Liver (tissue), 9 donors: ENCODE data around the gene FSIP1. TPM values are rescaled to one million over a fixed set of nuclear protein-coding genes. Genes with fewer than 3 reads are reported as not detected.

Source experiments
- DNase-seq: peaks from one replicate; pipeline ENCODE4 v3.0.0-alpha.2; 2017; ENCODE audit warnings: low spot score
- H3K27ac ChIP-seq, 2 donors: one replicate each; pipeline ENCODE4 v1.7.0; 2013; ENCODE audit warnings: inconsistent platforms in 2 of 2, low read length in 2 of 2, control low read depth in 1 of 2, low read depth in 1 of 2, mild to moderate bottlenecking in 1 of 2
- H3K27me3 ChIP-seq, 4 donors: one replicate each; pipeline versions ENCODE4 v1.6.1 to v1.7.0; 2013; ENCODE audit warnings: low read length in 3 of 4, inconsistent platforms in 1 of 4, mild to moderate bottlenecking in 1 of 4, moderate library complexity in 1 of 4; ENCODE audit not compliant: control insufficient read depth in 4 of 4, insufficient read depth in 4 of 4
- H3K36me3 ChIP-seq, 4 donors: one replicate each; pipeline versions ENCODE4 v1.6.1 to v1.7.0; 2013; ENCODE audit warnings: low read length in 3 of 4, mild to moderate bottlenecking in 3 of 4, low read depth in 1 of 4, moderate library complexity in 1 of 4; ENCODE audit not compliant: control insufficient read depth in 4 of 4, insufficient read depth in 3 of 4
- H3K4me1 ChIP-seq, 4 donors: one replicate each; pipeline versions ENCODE4 v1.6.1 to v1.7.0; 2013; ENCODE audit warnings: low read length in 3 of 4, mild to moderate bottlenecking in 3 of 4, moderate library complexity in 1 of 4; ENCODE audit not compliant: control insufficient read depth in 4 of 4, insufficient read depth in 4 of 4
- H3K4me3 ChIP-seq, 3 donors: one replicate each; pipeline versions ENCODE4 v1.6.1 to v1.7.0; 2013; ENCODE audit warnings: low read length in 3 of 3, control low read depth in 1 of 3, low read depth in 1 of 3, mild to moderate bottlenecking in 1 of 3
- H3K9ac ChIP-seq, 2 donors: one replicate each; pipeline ENCODE4 v1.7.0; 2013; ENCODE audit warnings: low read length in 2 of 2, mild to moderate bottlenecking in 2 of 2, moderate library complexity in 2 of 2, control low read depth in 1 of 2, low read depth in 1 of 2
- H3K9me3 ChIP-seq, 4 donors: one replicate each; pipeline versions ENCODE4 v1.6.1 to v1.7.0; 2013; ENCODE audit warnings: low read length in 3 of 4; ENCODE audit not compliant: control insufficient read depth in 4 of 4
- ATF3 ChIP-seq: IDR thresholded peaks from 2 replicates; pipeline ENCODE4 v1.6.1; 2016; ENCODE audit warnings: antibody characterized with exemption
- CTCF ChIP-seq: fragments of 150-350 bp; IDR thresholded peaks from 2 replicates; pipeline ENCODE4 v1.5.1; 2017; ENCODE audit warnings: improper control_type of control experiment, low read depth, low read length; ENCODE audit not compliant: missing input control
- EGR1 ChIP-seq, 2 donors: IDR thresholded peaks; 2 replicates each; pipeline ENCODE4 v1.6.1; 2016 to 2018; ENCODE audit warnings: antibody characterized with exemption in 2 of 2, low read depth in 2 of 2
- FOXA1 ChIP-seq: IDR thresholded peaks from 2 replicates; pipeline ENCODE4 v1.6.1; 2016; ENCODE audit warnings: antibody characterized with exemption
- FOXA2 ChIP-seq: IDR thresholded peaks from 2 replicates; pipeline ENCODE4 v1.6.1; 2016; ENCODE audit warnings: antibody characterized with exemption
- GABPA ChIP-seq, 2 donors: IDR thresholded peaks in 1 of 2; conservative IDR thresholded peaks in 1 of 2; 2 replicates each; pipeline ENCODE4 v1.6.1; 2016; ENCODE audit warnings: antibody characterized with exemption in 2 of 2, mild to moderate bottlenecking in 1 of 2, moderate library complexity in 1 of 2
- HNF4A ChIP-seq, 2 donors: conservative IDR thresholded peaks; 2 replicates each; pipeline ENCODE4 v1.6.1; 2016; ENCODE audit warnings: antibody characterized with exemption in 2 of 2, mild to moderate bottlenecking in 2 of 2
- JUND ChIP-seq, 2 donors: IDR thresholded peaks; 2 replicates each; pipeline ENCODE4 v1.6.1; 2016; ENCODE audit warnings: antibody characterized with exemption in 2 of 2
- MAX ChIP-seq: IDR thresholded peaks from 2 replicates; pipeline ENCODE4 v1.6.1; 2016; ENCODE audit warnings: antibody characterized with exemption
- RAD21 ChIP-seq, 2 donors: IDR thresholded peaks; 2 replicates each; pipeline ENCODE4 v1.6.1; 2016; ENCODE audit warnings: antibody characterized with exemption in 2 of 2, mild to moderate bottlenecking in 2 of 2
- RXRA ChIP-seq, 2 donors: IDR thresholded peaks; 2 replicates each; pipeline ENCODE4 v1.6.1; 2017 to 2018; ENCODE audit warnings: antibody characterized with exemption in 2 of 2, mild to moderate bottlenecking in 1 of 2
- SP1 ChIP-seq: IDR thresholded peaks from 2 replicates; pipeline ENCODE4 v1.6.1; 2018; ENCODE audit warnings: antibody characterized with exemption, mild to moderate bottlenecking
- TAF1 ChIP-seq: conservative IDR thresholded peaks from 2 replicates; pipeline ENCODE4 v1.6.1; 2016; ENCODE audit warnings: antibody characterized with exemption, mild to moderate bottlenecking
- ZBTB33 ChIP-seq: IDR thresholded peaks from 2 replicates; pipeline ENCODE4 v1.6.1; 2016; ENCODE audit warnings: antibody characterized with exemption
- WGBS: extraction: QIAGEN DNeasy Blood & Tissue Kit; methylation state at CpG from one replicate; pipeline ENCODE4 v1.1.7; 2013; 5-methylcytosine and 5-hydroxymethylcytosine counted together
- polyA plus RNA-seq, 2 donors: library from polyadenylated mRNA; stranded (reverse) in 1 of 2; unstranded in 1 of 2; fragments of 200-250 nt in 1 of 2; fragments of >200 nt in 1 of 2; fragmentation: Nextera tagmentation in 1 of 2; extraction: Ambion mirVana in 1 of 2; gene quantifications; one replicate each; pipeline versions ENCODE4 v1.2.1 to v1.2.3, GENCODE V29; 2013 to 2015
- total RNA-seq, 2 donors: library from RNA; depleted of rRNA; stranded (reverse); fragments of >200 nt; gene quantifications; one replicate each; pipeline ENCODE4 v1.2.3, GENCODE V29; 2014
- donor health status: healthy.
- donor health status: healthy.
- donor health status: healthy.
- donor health status: healthy.
- donor health status: healthy.

The FSIP1 gene
- total and polyA plus RNA-seq, 4 donors = 0.05 to 0.29 (median 0.13) TPM

GRCh38 chr15:39789736-39790135 is 7.1 kb upstream of the FSIP1 start (continued):
- no peak for TF ChIP-seq FOXA1

- no peak for TF ChIP-seq FOXA2
- no peak for TF ChIP-seq GABPA (IDR thresholded peaks at IDR 0.05 in 1 of 2, conservative IDR thresholded peaks at IDR 0.05 in 1 of 2)
- TF ChIP-seq FOXA1 = no peak
- TF ChIP-seq HNF4A (conservative IDR thresholded peaks at IDR 0.05) = no peak
- DNase-seq = no peak
- Histone ChIP-seq H3K4me1 (peaks cover 0 to 8% (median 3%) of the 10 kb centered on the region in 4 donors), H3K27me3 (no peaks in the 10 kb centered on the region), H3K27ac (no peak overlapping the region), H3K36me3 (no peaks in the 10 kb centered on the region), H3K9me3 (no peaks in the 10 kb centered on the region), H3K9ac (no peak overlapping the region), H3K4me3 (no peak overlapping the region)
- WGBS = 80% methylated on average over 3 of the region's 3 CpGs
These were observed 6.3 kb upstream of the FSIP1 start for GRCh38 chr15:39788800-39789565.

GRCh38 chr15:39788108-39788507 is 5.5 kb upstream of the FSIP1 start:
- Histone ChIP-seq H3K9me3 (no peaks in the 10 kb centered on the region), H3K4me3 (no peak overlapping the region), H3K9ac (no peak overlapping the region), H3K27me3 (no peaks in the 10 kb centered on the region), H3K36me3 (no peaks in the 10 kb centered on the region), H3K4me1 (peaks cover 3 to 17% (median 8%) of the 10 kb centered on the region in 4 donors), H3K27ac (no peak overlapping the region)
- no peak for DNase-seq
- 76% methylated on average over 4 of the region's 4 CpGs for WGBS
- no peak for TF ChIP-seq CTCF
- TF ChIP-seq MAX = no peak
- no peak for TF ChIP-seq JUND (IDR thresholded peaks at IDR 0.05)
- TF ChIP-seq RAD21 (IDR thresholded peaks at IDR 0.05) = no peak
- TF ChIP-seq SP1 = no peak
- no peak for TF ChIP-seq FOXA2
- no peak for TF ChIP-seq GABPA (IDR thresholded peaks at IDR 0.05 in 1 of 2, conservative IDR thresholded peaks at IDR 0.05 in 1 of 2)
- no peak for TF ChIP-seq ZBTB33
- TF ChIP-seq TAF1 = no peak

- no peak overlapping the region for H3K27ac ChIP-seq
- H3K36me3 ChIP-seq = no peaks in the 10 kb centered on the region
- WGBS = 14% methylated on average over 1 of the region's 1 CpG
- peaks cover 3 to 18% (median 8%) of the 10 kb centered on the region in 4 donors for H3K4me1 ChIP-seq
- H3K9ac ChIP-seq = no peak overlapping the region
- H3K27me3 ChIP-seq = no peaks in the 10 kb centered on the region
- no peak for DNase-seq
- H3K9me3 ChIP-seq = no peaks in the 10 kb centered on the region
- TF ChIP-seq RXRA (IDR thresholded peaks at IDR 0.05) = no peak
- TF ChIP-seq EGR1 (IDR thresholded peaks at IDR 0.05; ENCODE audit: low read depth in 2 of 2) = no peak
- no peak for TF ChIP-seq ATF3
- H3K4me3 ChIP-seq = no peak overlapping the region
These were observed 4.8 kb upstream of the FSIP1 start for GRCh38 chr15:39787479-39787878.
